Measurements from ENCODE around the gene RASAL3.
A peak's percentile ranks its signal among the peaks of the same experiment; 100 is the strongest.
"Not testable (repeated sequence)": the region's sequence is repeated elsewhere in the genome, so short reads cannot be mapped to it uniquely, and the experiment has no call there.

The RASAL3 gene

DNA sequence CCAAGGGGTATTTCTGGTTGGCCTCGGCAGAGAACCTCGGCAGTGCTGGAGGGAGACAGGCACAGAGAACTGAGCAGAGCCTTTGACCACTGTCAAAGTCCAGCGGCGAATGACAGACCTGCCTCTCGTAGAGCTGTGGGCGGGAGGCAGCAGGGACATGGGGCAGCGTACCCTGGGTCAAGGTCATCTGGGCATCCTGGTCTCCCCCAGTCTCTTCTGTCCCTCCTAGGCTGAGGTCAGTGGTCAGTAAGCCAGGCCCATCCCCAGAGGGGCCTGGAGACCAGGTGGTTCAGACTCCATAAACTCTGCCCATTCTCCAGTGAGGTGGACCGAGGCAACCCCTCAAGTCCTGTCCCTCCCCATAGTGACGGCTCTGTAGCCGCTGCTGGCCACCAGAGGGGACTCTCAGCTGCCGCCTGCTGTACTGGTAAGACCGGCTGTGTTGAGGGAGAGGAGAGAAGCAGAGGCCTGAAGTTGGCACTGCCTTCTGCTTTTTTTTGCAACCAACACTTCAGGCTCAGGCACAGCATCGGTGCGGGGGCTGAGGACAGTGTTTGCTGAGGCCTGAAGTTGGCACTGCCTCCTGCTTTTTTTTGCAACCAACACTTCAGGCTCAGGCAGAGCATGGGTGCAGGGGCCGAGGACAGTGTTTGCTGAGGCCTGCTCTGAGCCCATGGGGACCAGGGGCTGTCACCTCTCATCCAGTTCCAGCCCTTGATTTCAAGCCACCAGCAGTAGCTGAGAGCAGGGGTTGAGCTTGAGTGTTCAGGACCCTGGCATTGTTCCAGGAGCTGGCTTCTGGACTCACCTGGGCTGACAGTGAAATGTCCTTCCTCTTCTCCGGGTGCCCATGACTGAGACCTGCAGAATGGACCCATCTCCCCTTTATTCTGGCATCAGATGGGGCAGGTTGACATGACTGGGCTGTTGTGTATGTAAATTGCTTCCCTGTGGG lies 15.3 kb upstream of the RASAL3 start, which contains the start of gene PGLYRP2:
Gene PGLYRP2, minus strand, starts transcription at position 111 of the 955 bp plus-strand sequence. CDS start 130 bp downstream, outside the sequence.
- H3K27ac ChIP-seq = peak within 1 kb of the TSS; percentile 96
- TF ChIP-seq, protein P1, sequence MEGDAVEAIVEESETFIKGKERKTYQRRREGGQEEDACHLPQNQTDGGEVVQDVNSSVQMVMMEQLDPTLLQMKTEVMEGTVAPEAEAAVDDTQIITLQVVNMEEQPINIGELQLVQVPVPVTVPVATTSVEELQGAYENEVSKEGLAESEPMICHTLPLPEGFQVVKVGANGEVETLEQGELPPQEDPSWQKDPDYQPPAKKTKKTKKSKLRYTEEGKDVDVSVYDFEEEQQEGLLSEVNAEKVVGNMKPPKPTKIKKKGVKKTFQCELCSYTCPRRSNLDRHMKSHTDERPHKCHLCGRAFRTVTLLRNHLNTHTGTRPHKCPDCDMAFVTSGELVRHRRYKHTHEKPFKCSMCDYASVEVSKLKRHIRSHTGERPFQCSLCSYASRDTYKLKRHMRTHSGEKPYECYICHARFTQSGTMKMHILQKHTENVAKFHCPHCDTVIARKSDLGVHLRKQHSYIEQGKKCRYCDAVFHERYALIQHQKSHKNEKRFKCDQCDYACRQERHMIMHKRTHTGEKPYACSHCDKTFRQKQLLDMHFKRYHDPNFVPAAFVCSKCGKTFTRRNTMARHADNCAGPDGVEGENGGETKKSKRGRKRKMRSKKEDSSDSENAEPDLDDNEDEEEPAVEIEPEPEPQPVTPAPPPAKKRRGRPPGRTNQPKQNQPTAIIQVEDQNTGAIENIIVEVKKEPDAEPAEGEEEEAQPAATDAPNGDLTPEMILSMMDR (conservative IDR thresholded peaks at IDR 0.05) = peak; percentile 92

DNA sequence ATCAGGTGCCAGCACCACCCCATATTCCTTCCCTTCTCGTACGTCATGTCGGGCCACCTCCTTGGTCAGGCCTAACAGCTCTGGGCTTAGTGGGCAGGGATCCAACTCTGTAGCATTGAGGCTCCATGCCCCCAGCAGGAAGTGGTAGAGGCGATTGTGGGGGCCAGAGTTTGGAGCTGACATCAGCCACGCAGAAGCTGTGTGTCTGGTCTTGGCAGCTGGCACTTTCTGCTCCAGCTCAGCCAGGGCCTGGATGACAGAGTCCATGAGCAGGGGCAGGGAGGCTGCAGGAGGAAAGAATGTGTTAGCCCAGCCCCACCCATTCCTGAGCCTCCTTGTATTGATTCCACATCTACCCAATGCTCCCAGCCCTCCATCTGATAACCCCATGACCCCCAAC lies 12.0 kb upstream of the RASAL3 start:
- no peak overlapping the region for H3K27ac ChIP-seq
- TF ChIP-seq, protein P1 (conservative IDR thresholded peaks at IDR 0.05) = no peak

DNA sequence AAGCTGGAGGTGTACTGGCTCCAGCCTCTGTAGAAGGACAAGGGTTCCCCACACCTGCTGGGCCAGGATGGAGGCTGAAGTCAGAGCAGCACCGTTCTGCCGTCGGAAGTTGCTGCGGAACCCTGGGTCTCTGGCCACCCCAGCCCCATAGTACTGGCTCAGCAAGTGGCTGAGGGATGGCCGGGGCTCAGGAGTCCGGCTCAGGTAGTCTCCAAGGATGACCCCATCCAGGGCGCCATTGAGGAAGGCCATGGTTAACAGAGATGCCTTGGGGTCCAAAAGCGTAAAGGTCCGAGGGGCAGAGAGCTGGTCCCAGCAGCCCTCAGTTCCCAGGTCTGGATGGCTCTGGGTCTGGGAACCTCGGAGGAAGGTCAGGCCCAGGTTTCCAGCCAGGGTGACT lies 11.3 kb upstream of the RASAL3 start:
- no peak overlapping the region for H3K27ac ChIP-seq
- TF ChIP-seq, protein P1 (conservative IDR thresholded peaks at IDR 0.05) = no peak

DNA sequence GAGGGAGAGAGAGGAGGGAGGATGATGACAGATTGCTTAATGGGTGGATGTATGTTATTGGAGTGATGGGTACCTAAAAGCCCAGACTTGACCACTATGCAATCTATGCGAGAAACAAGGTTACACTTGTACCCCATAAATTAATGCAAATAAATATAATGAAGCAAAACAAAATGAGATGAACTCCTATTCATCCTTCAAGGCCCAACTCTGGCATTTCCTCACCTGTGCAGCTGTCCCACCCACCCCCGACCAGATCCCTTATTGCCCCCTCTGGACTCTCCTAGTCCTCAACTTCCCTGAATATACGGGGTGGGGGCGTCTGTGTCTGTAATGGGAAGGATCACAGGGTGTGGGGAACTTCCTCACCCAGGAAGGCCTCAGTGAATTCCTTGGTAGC lies 10.8 kb upstream of the RASAL3 start:
- TF ChIP-seq, protein P1 (conservative IDR thresholded peaks at IDR 0.05) = no peak
- no peak overlapping the region for H3K27ac ChIP-seq

DNA sequence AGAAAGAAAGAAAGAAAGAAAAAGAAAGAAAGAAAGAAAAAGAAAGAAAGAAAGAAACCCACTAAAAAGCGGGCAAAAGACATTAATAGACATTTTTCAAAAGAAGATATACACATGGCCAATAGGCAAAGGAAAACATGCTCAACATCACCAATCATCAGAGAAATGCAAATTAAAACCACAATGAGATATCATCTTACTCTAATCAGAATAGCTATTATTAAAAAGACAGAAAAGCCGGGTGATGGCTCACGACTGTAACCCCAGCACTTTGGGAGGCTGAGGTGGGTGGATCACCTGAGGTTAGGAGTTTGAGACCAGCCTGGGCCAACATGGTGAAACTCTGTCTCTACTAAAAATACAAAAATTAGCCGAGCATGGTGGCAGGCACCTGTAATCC lies 9.5 kb upstream of the RASAL3 start:
- not testable (repeated sequence) for H3K27ac ChIP-seq

DNA sequence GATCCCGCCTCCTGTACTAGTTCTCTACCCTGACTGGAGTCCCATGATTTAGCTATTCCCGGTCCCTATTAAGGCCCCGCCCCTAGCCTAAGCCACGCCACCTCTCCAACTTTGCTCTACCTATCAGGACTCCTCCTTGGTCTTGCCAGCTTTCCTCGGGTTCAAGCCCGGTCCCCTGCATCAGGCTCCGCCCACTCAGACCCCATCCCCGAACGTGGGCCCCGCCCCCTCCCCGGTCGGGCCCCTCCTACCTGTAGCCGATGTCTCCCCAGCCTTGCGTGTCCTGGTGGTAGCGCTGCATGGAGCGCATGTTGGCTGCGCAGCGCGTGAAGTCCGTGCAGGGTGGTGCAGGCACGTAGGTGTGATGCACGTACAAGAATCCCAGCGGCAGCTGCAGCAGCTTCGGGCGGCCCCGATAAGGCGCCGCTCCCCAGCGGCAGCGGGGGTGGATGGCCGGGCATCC lies 7.3 kb upstream of the RASAL3 start:
- no peak overlapping the region for H3K27ac ChIP-seq
- TF ChIP-seq, protein P1 (conservative IDR thresholded peaks at IDR 0.05) = no peak

DNA sequence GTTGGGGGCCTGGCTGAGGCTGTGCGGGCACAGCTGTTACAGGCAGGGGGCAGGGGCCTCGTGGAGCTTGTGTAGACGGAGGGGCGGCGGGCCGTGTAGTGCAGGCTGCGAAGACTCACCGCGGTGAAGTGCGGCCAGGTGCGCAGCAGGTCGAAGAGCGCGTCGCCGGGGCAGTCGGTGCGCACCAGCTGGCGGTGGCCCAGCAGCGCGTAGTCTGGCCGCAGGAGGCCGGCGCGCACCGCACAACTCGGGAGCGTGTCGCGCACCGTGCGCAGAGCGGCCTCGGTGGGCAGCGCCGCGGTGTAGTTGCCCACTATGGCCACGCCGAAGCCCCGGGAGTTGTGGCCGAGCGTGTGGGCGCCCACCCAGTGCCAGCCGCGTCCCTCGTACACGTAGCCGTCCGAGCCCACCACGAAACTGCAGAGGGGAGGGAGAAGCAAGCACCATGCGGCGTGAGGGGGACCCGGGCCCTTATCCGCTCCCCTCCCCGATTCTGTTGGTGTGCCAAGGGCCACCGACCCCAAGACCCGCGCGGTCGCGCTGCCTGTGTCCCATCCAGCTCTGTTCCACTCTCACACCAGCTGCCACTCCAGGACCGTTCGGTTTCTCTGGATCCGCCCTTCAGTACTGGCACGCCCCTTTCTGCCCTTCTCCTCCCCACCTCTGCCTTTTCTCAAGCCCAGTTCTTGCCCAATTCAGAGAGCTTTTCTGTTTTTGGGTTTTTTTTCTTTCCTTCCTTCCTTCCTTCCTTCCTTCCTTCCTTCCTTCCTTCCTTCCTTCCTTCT lies 5.4 kb upstream of the RASAL3 start:
- TF ChIP-seq, protein P1 (conservative IDR thresholded peaks at IDR 0.05) = no peak
- H3K27ac ChIP-seq = no peak overlapping the region

Measured in VCaP (cell line).